CD4-positive, alpha-beta T cell treated with Interleukin-6 for 4 hours (primary cell): ENCODE measurements around the gene UBE2E2.

ENCODE experiments used
- DNase-seq: peaks from one replicate; pipeline ENCODE4 v3.0.0-alpha.2; 2020; ENCODE audit warnings: mixed read lengths

UBE2E2 gene

DNA sequence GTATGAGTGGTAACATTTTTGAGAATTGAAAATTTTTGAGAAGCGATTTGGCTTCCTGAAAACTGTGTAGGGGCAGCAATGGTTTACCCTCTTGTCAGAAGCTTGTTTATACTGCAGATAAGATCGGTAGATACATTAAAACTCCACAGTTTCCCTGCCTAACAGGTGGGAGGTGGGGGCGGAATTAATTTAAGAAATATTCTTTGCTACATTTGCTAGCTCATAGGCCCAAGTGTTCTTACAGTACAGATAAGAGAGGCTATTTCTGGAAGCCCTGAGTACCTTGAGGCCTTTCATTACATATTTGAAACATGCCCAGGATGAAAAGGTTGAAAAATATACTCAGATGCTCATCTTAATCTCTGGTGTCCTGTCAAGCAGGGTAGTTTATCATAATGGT is 285.5 kb downstream of the UBE2E2 start:
- DNase-seq: no peak

DNA sequence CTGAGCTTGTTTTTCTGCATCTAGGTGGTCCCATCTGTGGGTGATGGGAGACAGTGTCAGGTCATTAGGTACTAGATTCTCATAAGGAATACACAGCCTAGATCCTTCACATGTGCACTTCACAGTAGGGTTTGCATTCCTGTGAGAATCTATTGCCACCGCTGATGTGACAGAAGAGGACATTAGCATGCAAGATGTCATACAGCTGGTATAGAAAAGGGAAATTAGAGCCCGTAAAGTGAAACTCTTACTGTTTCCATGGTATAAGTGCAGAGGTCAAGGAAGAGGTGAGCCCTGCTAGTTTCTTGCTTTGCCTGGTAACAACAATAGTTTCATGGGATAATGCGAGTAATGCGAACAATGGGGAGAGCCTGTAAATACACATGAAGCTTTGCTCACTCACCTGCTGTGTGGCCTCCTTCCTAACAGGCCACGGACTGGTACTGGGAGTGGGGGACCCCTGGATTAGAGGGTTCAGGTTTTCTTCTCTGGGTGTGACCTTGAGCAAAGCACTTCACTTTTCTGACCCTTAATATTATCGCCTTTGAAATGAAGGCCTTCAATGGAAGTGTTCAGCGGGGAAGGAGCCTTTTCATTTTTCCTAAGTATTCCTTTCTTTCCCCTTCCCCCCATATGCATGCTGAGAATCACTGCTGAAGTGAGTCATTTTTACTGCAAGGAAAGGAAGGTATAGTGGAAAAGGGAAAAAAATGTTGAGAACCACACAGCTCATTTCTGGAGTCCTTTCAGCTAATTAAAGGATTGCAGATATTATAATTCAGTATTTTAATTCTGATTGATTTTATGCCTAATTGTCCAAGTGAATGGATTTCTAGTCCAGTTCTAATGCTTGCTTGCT is 286.4 kb downstream of the UBE2E2 start:
- DNase-seq: no peak

GRCh38 chr3:23490459-23490858 is 287.3 kb downstream of the UBE2E2 start:
- no peak for DNase-seq

- DNase-seq: no peak
These were observed 288.9 kb downstream of the UBE2E2 start for GRCh38 chr3:23492057-23492456.

DNA sequence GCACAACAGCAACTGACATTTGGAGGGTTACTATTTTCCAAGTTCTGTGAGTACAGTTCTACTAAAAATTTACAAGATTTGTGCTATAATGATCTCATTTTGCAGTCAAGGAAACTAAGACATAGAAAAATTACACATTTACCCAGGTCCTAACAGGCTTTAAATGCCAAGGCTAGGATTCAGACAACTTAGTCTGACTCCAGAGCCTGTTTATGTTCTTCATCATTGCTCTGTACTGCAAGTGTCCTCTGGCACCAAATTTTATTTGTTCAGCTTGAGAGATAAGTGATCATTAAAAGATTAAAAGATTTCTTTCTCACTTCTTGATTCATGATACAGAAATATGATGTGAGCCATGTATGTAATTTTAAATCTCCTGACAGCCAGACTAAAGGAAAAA is 290.8 kb downstream of the UBE2E2 start:
- DNase-seq: no peak

- no peak for DNase-seq
These were observed 291.8 kb downstream of the UBE2E2 start for GRCh38 chr3:23494967-23495366.

- no peak for DNase-seq
These were observed 292.4 kb downstream of the UBE2E2 start for GRCh38 chr3:23495507-23495906.

GRCh38 chr3:23496165-23496564 is 293.0 kb downstream of the UBE2E2 start:
- DNase-seq: no peak

GRCh38 chr3:23497156-23497555 is 294.0 kb downstream of the UBE2E2 start:
- DNase-seq: no peak

- no peak for DNase-seq
These were observed 298.2 kb downstream of the UBE2E2 start for GRCh38 chr3:23501201-23501802.

DNA sequence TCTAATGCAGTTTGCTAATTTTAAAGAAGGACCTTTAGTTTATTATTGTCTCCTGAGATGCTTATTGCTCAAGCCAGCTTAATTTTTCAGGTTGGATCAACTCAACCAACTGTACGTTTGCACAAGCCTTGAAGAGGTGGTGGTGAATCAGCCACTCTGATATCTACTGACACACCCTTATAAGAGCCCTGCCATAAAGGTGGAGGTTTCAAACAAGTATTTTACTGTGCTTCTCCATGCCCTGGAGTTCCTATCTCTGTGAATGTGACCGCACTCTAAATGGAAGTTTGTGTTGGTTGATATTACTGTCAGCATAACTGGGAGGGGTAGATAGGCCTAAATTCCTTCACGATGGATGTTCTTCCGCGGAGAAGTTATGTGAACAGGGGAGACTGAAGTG is 305.3 kb downstream of the UBE2E2 start:
- DNase-seq: no peak

- no peak for DNase-seq
These were observed 315.3 kb downstream of the UBE2E2 start for GRCh38 chr3:23518441-23518840.

- no peak for DNase-seq
These were observed 316.4 kb downstream of the UBE2E2 start for GRCh38 chr3:23519314-23520208.

DNA sequence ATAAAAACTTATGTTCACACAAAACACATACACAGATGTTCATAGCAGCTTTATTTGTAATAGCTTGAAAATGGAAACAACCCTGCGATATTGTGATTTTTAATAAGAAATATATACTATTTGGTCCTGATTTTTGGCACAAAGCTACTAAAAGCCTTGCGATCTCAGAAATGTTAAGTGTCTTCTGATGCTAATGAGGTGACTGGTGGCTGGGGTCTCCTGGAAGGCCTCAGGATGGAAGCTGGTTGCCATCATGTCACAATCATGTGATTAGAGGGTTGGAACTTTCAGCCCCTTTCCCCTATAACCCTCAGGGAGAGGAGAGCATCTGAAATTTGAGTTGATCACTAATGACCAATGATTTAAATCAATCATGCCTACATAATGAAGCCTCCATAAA is 324.2 kb downstream of the UBE2E2 start:
- no peak for DNase-seq

GRCh38 chr3:23533596-23533995 is 330.5 kb downstream of the UBE2E2 start:
- DNase-seq: no peak

DNA sequence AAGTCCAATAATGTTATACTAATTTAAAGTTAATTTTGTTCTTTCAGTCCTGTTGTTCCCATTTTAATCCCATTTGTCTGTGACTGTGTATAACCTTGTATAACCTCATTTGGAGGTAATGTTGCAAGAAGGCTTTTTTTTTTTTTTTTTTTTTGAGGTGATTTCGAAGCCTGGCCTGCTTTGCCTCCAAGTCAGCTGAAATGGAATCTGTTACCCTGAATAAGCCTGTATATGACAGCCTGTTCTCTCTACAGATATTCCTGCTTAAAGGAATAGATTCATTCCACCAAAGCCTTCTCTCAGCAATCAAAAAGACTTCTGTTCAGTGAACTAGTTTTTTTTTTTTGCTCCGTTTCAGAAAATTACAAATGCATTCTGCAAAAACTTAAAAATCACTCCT is 330.9 kb downstream of the UBE2E2 start:
- DNase-seq: no peak

DNA sequence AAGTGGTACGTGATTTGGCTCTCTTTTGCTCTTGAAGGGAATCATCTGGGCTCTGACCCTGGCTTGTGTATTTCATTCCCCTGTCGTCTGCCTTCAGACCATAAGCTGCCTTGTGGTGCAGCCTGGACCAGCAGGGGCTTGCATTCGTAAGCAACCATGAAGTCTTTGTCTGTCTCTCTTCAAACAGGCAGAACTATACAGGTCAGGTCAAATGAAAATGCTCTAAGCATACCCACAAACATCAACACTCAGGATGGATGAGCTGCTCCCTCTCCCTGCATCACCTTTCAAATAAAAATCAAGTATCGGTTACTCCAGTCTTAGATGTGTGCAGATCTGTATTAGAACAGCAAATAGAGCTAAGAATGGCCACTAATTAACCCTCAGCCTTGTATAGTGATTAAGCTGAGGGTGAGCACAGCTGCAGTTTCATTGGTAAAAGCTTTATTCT is 334.0 kb downstream of the UBE2E2 start:
- DNase-seq: no peak

DNA sequence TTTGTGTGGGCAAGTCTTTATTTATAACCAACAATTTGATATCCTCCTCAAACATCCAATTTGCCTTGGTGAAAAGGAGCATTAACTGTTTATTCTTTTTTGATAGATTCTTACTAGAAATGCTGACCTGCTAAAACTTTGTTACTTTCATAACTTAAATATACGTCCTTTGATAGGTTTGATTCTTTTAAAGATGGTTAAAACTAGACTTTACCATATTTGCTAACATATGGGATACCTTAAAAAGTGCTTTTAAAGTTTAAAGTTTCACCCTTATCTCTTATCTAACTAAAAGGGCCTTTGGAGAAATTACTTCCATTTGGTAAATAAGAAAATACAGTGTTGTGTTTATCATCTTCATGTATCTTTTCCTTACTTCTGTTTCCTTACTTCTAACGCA is 336.1 kb downstream of the UBE2E2 start:
- no peak for DNase-seq

- no peak for DNase-seq
These were observed 337.5 kb downstream of the UBE2E2 start for GRCh38 chr3:23540600-23540999.

DNA sequence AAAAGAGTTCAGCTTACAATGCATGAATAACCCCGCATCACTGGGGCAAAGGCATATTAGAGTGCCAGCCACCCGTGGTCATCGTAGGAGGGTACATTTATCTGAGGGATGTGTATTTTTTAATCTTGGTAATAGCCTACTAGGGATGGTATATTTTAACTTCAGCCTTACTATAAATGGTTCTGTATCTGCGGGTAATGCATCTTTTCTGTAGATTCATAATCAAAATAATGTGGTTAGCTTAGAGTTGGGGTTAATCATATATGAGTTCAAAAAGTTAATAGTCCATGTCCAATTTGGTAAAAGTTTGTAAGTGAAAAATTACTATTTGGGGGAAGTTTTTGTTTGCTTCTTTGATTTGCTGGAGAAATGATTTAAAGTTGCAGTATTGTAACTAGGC is 339.0 kb downstream of the UBE2E2 start:
- DNase-seq: no peak

DNA sequence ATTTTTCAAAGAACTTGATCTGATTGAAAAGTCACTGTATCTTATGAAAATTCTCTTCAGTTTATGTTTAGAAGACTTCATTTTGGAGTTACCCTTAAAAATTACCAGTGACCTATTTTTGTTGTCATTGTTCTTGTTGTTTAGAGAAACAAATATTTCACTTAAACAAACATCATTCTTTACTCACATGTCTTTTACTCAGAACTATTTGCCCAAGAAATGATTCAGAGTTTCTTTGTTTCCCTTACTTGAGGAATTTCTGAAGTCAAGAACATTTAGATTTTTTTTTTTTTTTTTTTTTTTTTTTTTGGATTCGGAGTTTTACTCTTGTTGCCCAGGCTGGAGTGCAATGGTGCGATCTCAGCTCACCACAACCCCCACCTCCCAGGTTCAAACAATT is 343.1 kb downstream of the UBE2E2 start:
- no peak for DNase-seq

DNA sequence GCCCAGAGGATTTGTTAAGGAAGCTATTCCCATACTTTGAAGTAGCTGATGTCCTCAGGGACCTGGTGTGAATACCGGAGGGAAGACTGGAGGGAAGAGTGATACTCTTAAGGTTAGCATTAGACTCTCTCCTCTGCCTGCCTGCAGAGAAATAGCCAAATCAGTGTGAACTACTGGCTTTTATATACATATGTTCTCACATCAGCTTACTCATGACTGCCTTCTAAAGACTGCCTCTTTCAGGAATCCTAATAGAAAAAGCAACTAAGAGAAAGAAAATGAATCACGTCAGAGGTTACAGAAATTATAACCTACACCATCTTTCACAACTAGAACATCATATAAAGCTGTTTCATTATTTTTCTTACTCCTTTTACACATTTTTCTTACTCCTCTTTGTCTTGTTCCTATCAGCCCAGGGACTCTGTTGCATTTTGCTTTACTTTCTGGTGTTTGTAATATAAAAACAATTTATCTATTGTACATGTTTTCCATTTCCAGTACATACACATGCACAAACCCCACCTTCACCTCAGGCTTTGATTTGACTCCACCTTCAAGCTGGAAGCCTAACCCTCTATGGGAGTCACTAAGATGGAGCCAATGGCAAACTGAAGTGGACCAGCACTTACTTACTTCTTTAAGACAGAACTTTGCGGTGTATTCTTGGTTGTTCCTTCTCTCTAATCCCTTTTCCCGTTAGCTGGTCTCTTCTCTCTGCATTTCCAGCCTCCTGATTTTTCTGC is 345.0 kb downstream of the UBE2E2 start:
- no peak for DNase-seq

GRCh38 chr3:23548706-23549105 is 345.6 kb downstream of the UBE2E2 start:
- no peak for DNase-seq
